CD4-positive, alpha-beta T cell (primary cell): ENCODE measurements around the gene NOTCH3. TPM values are rescaled to one million over a fixed set of nuclear protein-coding genes. Genes with fewer than 3 reads are reported as not detected.

Experiments used
- ATAC-seq: fragments of 200-7000 bp; cut with Tn5 transposase; one replicate; pipeline ENCODE4 v1.10.0; 2022; ENCODE audit warnings: mild to moderate bottlenecking; ENCODE audit not compliant: poor library complexity
- CTCF ChIA-PET: fragments of 350-600 bp; sonication (Branson Sonifier 250); formaldehyde crosslinking; loops from one replicate; lab custom pipeline; 2021; ENCODE audit warnings: antibody characterized with exemption, inconsistent platforms; lab: Charles Lee
- POLR2A ChIA-PET: fragments of 350-600 bp; sonication (Branson Sonifier 250); formaldehyde crosslinking; loops from one replicate; lab custom pipeline; 2021; ENCODE audit warnings: antibody characterized with exemption, inconsistent platforms; lab: Charles Lee
- DNase-seq, 14 experiments: peaks; one replicate each; pipeline ENCODE4 v3.0.0-alpha.2; 2013 to 2020; ENCODE audit warnings: mixed read lengths in 2 of 14
- H3K27ac ChIP-seq, 2 donors: one replicate each; pipeline versions ENCODE4 v1.5.1 to v1.7.0; 2013; ENCODE audit warnings: low read length in 2 of 2, low read depth in 1 of 2, mild to moderate bottlenecking in 1 of 2
- H3K27me3 ChIP-seq, 2 experiments: 1 replicate in 1 of 2; 2 replicates in 1 of 2; pipeline versions ENCODE4 v1.6.1 to v1.7.0; 2013; ENCODE audit warnings: low read length in 2 of 2, control low read depth in 1 of 2, mild to moderate bottlenecking in 1 of 2, moderate library complexity in 1 of 2; ENCODE audit not compliant: insufficient read depth in 2 of 2, control insufficient read depth in 1 of 2
- H3K36me3 ChIP-seq: one replicate; pipeline ENCODE4 v1.6.1; 2013; ENCODE audit warnings: low read length, control low read depth; ENCODE audit not compliant: insufficient read depth
- H3K4me1 ChIP-seq: one replicate; pipeline ENCODE4 v1.6.1; 2013; ENCODE audit warnings: low read length, control low read depth; ENCODE audit not compliant: insufficient read depth
- H3K4me3 ChIP-seq: one replicate; pipeline ENCODE4 v1.5.1; 2013; ENCODE audit warnings: mild to moderate bottlenecking, low read length, moderate library complexity
- H3K9me3 ChIP-seq, 2 experiments: 1 replicate in 1 of 2; 2 replicates in 1 of 2; pipeline versions ENCODE4 v1.6.1 to v1.7.0; 2013; ENCODE audit warnings: low read length in 2 of 2, mild to moderate bottlenecking in 2 of 2, control low read depth in 1 of 2, moderate library complexity in 1 of 2; ENCODE audit not compliant: control insufficient read depth in 1 of 2, insufficient read depth in 1 of 2
- H3K27ac Mint-ChIP-seq: one replicate; pipeline ENCODE4 v1.8.0; 2020; ENCODE audit warnings: mixed read lengths
- H3K27me3 Mint-ChIP-seq: one replicate; pipeline ENCODE4 v1.8.0; 2021; ENCODE audit warnings: mixed read lengths
- H3K36me3 Mint-ChIP-seq: one replicate; pipeline ENCODE4 v1.8.0; 2021; ENCODE audit warnings: low read depth, mixed read lengths
- H3K4me1 Mint-ChIP-seq: one replicate; pipeline ENCODE4 v1.8.0; 2021; ENCODE audit warnings: low read depth, mixed read lengths
- H3K4me3 Mint-ChIP-seq: one replicate; pipeline ENCODE4 v1.8.0; 2020; ENCODE audit warnings: mild to moderate bottlenecking, mixed read lengths
- H3K9me3 Mint-ChIP-seq: one replicate; pipeline ENCODE4 v1.8.0; 2020; ENCODE audit warnings: mixed read lengths
- CTCF ChIP-seq: fragments of 200-600 bp; IDR thresholded peaks from one replicate; pipeline ENCODE4 v1.8.0; 2022; ENCODE audit warnings: antibody characterized with exemption, mild to moderate bottlenecking
- intact Hi-C, 2 experiments: fragments of 100-400 bp; cut with DNase I in 1 of 2; cut with micrococcal nuclease in 1 of 2; formaldehyde crosslinking; loops; one replicate each; pipeline versions ENCODE4 v1.15.1 to v1.9.0; 2023 to 2025; cut with DNase I, micrococcal nuclease
- total RNA-seq, 174 experiments: library from RNA in 2 of 174; stranded (reverse) in 2 of 174; gene quantifications; one replicate each; pipeline ENCODE4 v1.2.3 and lab custom pipeline; 2021 to 2026

The NOTCH3 gene
- total RNA-seq, 2 experiments from 2014 or later: not detected

- no peaks in the 10 kb centered on the region for H3K27me3 Mint-ChIP-seq
- H3K27me3 ChIP-seq: no peaks in the 10 kb centered on the region
- DNase-seq (no peak), ATAC-seq (no peak)
- H3K4me1 ChIP-seq: no peaks in the 10 kb centered on the region
- peaks cover 98% of the 10 kb centered on the region for H3K36me3 ChIP-seq
- H3K4me1 Mint-ChIP-seq: no peaks in the 10 kb centered on the region
- ChIA-PET CTCF (no interaction called here), POLR2A (no interaction called here)
- no peak overlapping the region for H3K27ac ChIP-seq
- H3K27ac Mint-ChIP-seq: no peak overlapping the region
- H3K36me3 Mint-ChIP-seq: peaks cover 85% of the 10 kb centered on the region
- no peaks in the 10 kb centered on the region for H3K9me3 Mint-ChIP-seq
- intact Hi-C loops: no loop called here
- no peak overlapping the region for H3K4me3 Mint-ChIP-seq
- no peak overlapping the region for H3K4me3 ChIP-seq
- H3K9me3 ChIP-seq: no peaks in the 10 kb centered on the region
- no peak for TF ChIP-seq CTCF
Measured at GRCh38 chr19:15249528-15249874, 48.7 kb upstream of the NOTCH3 start.

DNA sequence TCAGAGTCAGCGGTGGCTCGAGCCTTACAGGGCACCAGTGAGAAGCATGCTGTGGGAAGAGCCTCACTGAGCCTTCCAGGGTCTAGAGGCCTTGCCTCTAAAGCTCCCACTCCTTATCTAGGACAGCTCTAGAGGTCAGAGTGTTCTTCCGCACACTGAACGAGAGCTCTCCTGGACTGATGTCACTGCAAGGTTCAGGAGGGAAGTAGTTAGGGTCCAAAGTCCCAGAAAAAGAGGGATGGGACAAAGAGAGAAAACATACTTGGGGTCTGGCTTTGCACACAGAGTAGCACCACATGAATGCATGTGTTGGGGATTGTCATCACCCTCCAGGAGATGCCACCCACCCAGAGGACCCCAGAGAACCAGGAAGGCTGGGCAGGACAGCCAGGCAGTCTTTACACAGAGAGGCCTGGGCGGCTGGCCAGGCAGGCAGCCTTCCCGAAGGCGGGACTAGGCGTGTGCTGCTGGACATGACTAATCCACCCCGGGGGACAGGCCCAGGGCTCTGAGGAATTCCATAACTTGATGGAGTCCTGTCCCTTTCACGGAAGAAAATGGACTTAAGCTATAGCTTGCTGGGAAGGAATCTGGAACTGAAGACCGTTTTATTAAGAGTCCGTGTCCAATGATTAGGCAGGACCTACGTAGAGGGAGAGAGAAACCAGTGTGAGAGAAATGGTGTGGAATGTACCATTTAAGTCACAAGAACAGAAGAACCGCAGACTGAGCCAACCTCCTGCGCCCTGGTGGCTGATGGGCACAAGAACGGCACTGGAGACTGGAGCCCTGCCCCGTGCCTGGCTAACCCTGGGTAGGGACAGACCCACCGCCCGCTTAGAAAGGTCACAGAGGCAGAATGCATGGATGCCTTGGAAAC, 48.1 kb upstream of the NOTCH3 start:
- no peaks in the 10 kb centered on the region for H3K9me3 ChIP-seq
- intact Hi-C loops: no loop called here

DNA sequence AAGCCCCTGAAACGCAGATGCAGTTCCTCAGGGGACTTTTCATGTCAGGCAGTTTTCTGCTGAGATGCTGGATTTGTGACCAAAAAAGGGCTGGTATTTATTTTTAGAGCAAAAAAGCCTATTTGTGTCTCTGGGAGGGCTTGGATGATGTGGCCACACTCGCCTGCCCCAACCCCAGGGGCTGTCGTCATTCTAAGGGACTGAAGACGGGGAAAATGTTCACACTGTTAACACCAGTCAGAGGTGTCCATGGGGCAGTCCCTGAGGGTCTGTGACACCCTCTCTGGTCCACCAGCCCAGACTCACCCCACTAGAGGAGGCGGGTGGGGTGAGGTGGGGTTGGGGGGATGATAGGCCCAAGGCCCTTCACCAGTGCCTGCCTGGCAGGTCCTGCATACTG, 47.3 kb upstream of the NOTCH3 start:
- no peak overlapping the region for H3K4me3 Mint-ChIP-seq
- TF ChIP-seq CTCF: no peak
- Histone ChIP-seq H3K27me3 (no peaks in the 10 kb centered on the region), H3K4me3 (no peak overlapping the region), H3K4me1 (no peaks in the 10 kb centered on the region), H3K36me3 (peaks cover 96% of the 10 kb centered on the region), H3K9me3 (no peaks in the 10 kb centered on the region), H3K27ac (no peak overlapping the region)
- peaks cover 80% of the 10 kb centered on the region for H3K36me3 Mint-ChIP-seq
- H3K27me3 Mint-ChIP-seq: no peaks in the 10 kb centered on the region
- DNase-seq: no peak
- ATAC-seq: no peak
- no peaks in the 10 kb centered on the region for H3K9me3 Mint-ChIP-seq
- ChIA-PET CTCF (no interaction called here), POLR2A (no interaction called here)
- intact Hi-C loops: no loop called here
- H3K4me1 Mint-ChIP-seq: no peaks in the 10 kb centered on the region
- H3K27ac Mint-ChIP-seq: no peak overlapping the region

More for the DNA sequence above, 48.1 kb upstream of the NOTCH3 start:
- ATAC-seq (no peak), DNase-seq (no peak)
- POLR2A ChIA-PET: no interaction called here
- Mint-ChIP-seq H3K27me3 (no peaks in the 10 kb centered on the region), H3K36me3 (peaks cover 82% of the 10 kb centered on the region), H3K9me3 (no peaks in the 10 kb centered on the region), H3K27ac (no peak overlapping the region), H3K4me1 (no peaks in the 10 kb centered on the region), H3K4me3 (no peak overlapping the region)
- CTCF ChIA-PET: no interaction called here
- H3K4me1 ChIP-seq: no peaks in the 10 kb centered on the region
- H3K4me3 ChIP-seq: no peak overlapping the region
- TF ChIP-seq CTCF: no peak
- H3K27ac ChIP-seq: no peak overlapping the region
- H3K36me3 ChIP-seq: peaks cover 96% of the 10 kb centered on the region
- H3K27me3 ChIP-seq: no peaks in the 10 kb centered on the region
